ENCODE results near the gene TRIM54. TPM values are rescaled to one million over a fixed set of nuclear protein-coding genes. Genes with fewer than 3 reads are reported as not detected.

TRIM54 gene
- total RNA-seq, 1 experiment from 2014 or later: 2.8 TPM

GRCh38 chr2:27247893-27248292 lies 34.3 kb upstream of the TRIM54 start:
- no peak overlapping the region for H3K4me3 ChIP-seq (ENCODE audit: low read depth, low read length, poor library complexity, severe bottlenecking)
- DNase-seq (ENCODE audit: low spot score): no peak
- no peaks in the 10 kb centered on the region for H3K9me3 ChIP-seq (ENCODE audit: low read depth, low read length, poor library complexity, severe bottlenecking)
- H3K36me3 ChIP-seq (ENCODE audit: insufficient read depth, low read length, poor library complexity, severe bottlenecking): peaks cover 18% of the 10 kb centered on the region
- H3K27me3 ChIP-seq (replicated peaks; ENCODE audit: insufficient read depth, low read depth, low read length, poor library complexity): no peaks in the 10 kb centered on the region
- ChIA-PET POLR2A (ENCODE audit: low non-redundant PET) (interaction anchor here (0.6 kb wide), 2 partner anchors 33 to 160 kb away, joined by 3 read pairs; no protein-coding TSS in a partner anchor), CTCF (no interaction called here)
- TF ChIP-seq EZH2 (IDR thresholded peaks at IDR 0.05; ENCODE audit: borderline replicate concordance, low read depth, low read length, poor library complexity, severe bottlenecking): no peak
- no peak for TF ChIP-seq CTCF (conservative IDR thresholded peaks at IDR 0.05; ENCODE audit: low read depth, low read length)
- intact Hi-C loops (cut with micrococcal nuclease; ENCODE audit: unreplicated experiment): no loop called here
- no TSS peak for BruUV-seq (replicated peaks)
- H3K27ac ChIP-seq (ENCODE audit: low read depth, low read length, poor library complexity, severe bottlenecking): no peak overlapping the region
- no peaks in the 10 kb centered on the region for H3K4me1 ChIP-seq (ENCODE audit: insufficient read depth, low read length, poor library complexity, severe bottlenecking)

GRCh38 chr2:27249159-27249890 lies 32.9 kb upstream of the TRIM54 start:
- intact Hi-C loops (cut with micrococcal nuclease; ENCODE audit: unreplicated experiment): no loop called here
- Histone ChIP-seq H3K9me3 (ENCODE audit: low read depth, low read length, poor library complexity, severe bottlenecking) (no peaks in the 10 kb centered on the region), H3K4me3 (ENCODE audit: low read depth, low read length, poor library complexity, severe bottlenecking) (no peak overlapping the region), H3K36me3 (ENCODE audit: insufficient read depth, low read length, poor library complexity, severe bottlenecking) (peaks cover 4% of the 10 kb centered on the region), H3K27me3 (replicated peaks; ENCODE audit: insufficient read depth, low read depth, low read length, poor library complexity) (no peaks in the 10 kb centered on the region), H3K27ac (ENCODE audit: low read depth, low read length, poor library complexity, severe bottlenecking) (no peak overlapping the region), H3K4me1 (ENCODE audit: insufficient read depth, low read length, poor library complexity, severe bottlenecking) (no peaks in the 10 kb centered on the region)
- ChIA-PET CTCF (interaction anchor here (0.5 to 1.0 kb wide), 3 partner anchors 29 to 447 kb away, joined by 3 to 4 read pairs (median 3); no protein-coding TSS in a partner anchor), POLR2A (ENCODE audit: low non-redundant PET) (no interaction called here)
- no peak for DNase-seq (ENCODE audit: low spot score)
- BruUV-seq (replicated peaks): no TSS peak
- TF ChIP-seq EZH2 (IDR thresholded peaks at IDR 0.05; ENCODE audit: borderline replicate concordance, low read depth, low read length, poor library complexity, severe bottlenecking): no peak
- TF ChIP-seq CTCF (conservative IDR thresholded peaks at IDR 0.05; ENCODE audit: low read depth, low read length): no peak

- H3K36me3 ChIP-seq (ENCODE audit: insufficient read depth, low read length, poor library complexity, severe bottlenecking): peaks cover under 1% of the 10 kb centered on the region
- no peaks in the 10 kb centered on the region for H3K4me1 ChIP-seq (ENCODE audit: insufficient read depth, low read length, poor library complexity, severe bottlenecking)
- H3K27me3 ChIP-seq (replicated peaks; ENCODE audit: insufficient read depth, low read depth, low read length, poor library complexity): no peaks in the 10 kb centered on the region
- POLR2A ChIA-PET (ENCODE audit: low non-redundant PET): no interaction called here
- H3K9me3 ChIP-seq (ENCODE audit: low read depth, low read length, poor library complexity, severe bottlenecking): no peaks in the 10 kb centered on the region
- TF ChIP-seq EZH2 (IDR thresholded peaks at IDR 0.05; ENCODE audit: borderline replicate concordance, low read depth, low read length, poor library complexity, severe bottlenecking) (no peak), CTCF (conservative IDR thresholded peaks at IDR 0.05; ENCODE audit: low read depth, low read length) (peak; percentile 91)
- CTCF ChIA-PET: no interaction called here
- peak; percentile 69 for DNase-seq (ENCODE audit: low spot score)
- no TSS peak for BruUV-seq (replicated peaks)
- no peak overlapping the region for H3K4me3 ChIP-seq (ENCODE audit: low read depth, low read length, poor library complexity, severe bottlenecking)
- H3K27ac ChIP-seq (ENCODE audit: low read depth, low read length, poor library complexity, severe bottlenecking): no peak overlapping the region
- intact Hi-C loops (cut with micrococcal nuclease; ENCODE audit: unreplicated experiment): no loop called here
These were observed 32.2 kb upstream of the TRIM54 start for GRCh38 chr2:27249891-27250651.

Data from A673 (cell line).